ENCODE measurements around the gene CANT1. TPM values are rescaled to one million over a fixed set of nuclear protein-coding genes. Genes with fewer than 3 reads are reported as not detected.

CANT1 gene
- total RNA-seq, 1 donor from 2014 or later = 72.1 TPM

GRCh38 chr17:78952706-78953105, 56.9 kb downstream of the CANT1 start:
- FAIRE-seq (no peak), DNase-seq (ENCODE audit: low read depth) (no peak)
- Histone ChIP-seq H3K36me3 (ENCODE audit: insufficient read depth, low read length) (no peaks in the 10 kb centered on the region), H2AFZ (ENCODE audit: low read depth, low read length) (no peak overlapping the region), H3K4me3 (ENCODE audit: insufficient read depth, low read depth, low read length) (no peak overlapping the region), H3K27ac (ENCODE audit: low read depth, low read length) (no peak overlapping the region), H3K27me3 (ENCODE audit: insufficient read depth, low read length) (no peaks in the 10 kb centered on the region), H3K4me1 (ENCODE audit: insufficient read depth, low read length) (peaks cover 29% of the 10 kb centered on the region), H3K4me2 (ENCODE audit: low read length) (no peak overlapping the region), H3K9me3 (ENCODE audit: insufficient read depth, low read depth, low read length) (peaks cover 13% of the 10 kb centered on the region), H3K79me2 (ENCODE audit: insufficient read depth, low read length) (no peaks in the 10 kb centered on the region), H3K9ac (ENCODE audit: low read length) (no peak overlapping the region), H4K20me1 (ENCODE audit: insufficient read depth, low read length) (no peaks in the 10 kb centered on the region)
- no peak for TF ChIP-seq CTCF (IDR thresholded peaks at IDR 0.05; ENCODE audit: insufficient read depth, low read depth, low read length)
- TF ChIP-seq EZH2 (IDR thresholded peaks at IDR 0.05; ENCODE audit: insufficient read depth, low read length) = no peak
- Mint-ChIP-seq H3K27ac (ENCODE audit: unreplicated experiment) (no peak overlapping the region), H3K4me3 (ENCODE audit: unreplicated experiment) (no peak overlapping the region), H3K27me3 (ENCODE audit: low read depth, unreplicated experiment) (peaks cover 20% of the 10 kb centered on the region), H3K9me3 (ENCODE audit: unreplicated experiment) (peaks cover 5% of the 10 kb centered on the region), H3K36me3 (ENCODE audit: low read depth, unreplicated experiment) (peaks cover 2% of the 10 kb centered on the region), H3K4me1 (ENCODE audit: low read depth, unreplicated experiment) (no peaks in the 10 kb centered on the region)

- Histone ChIP-seq H2AFZ (ENCODE audit: low read depth, low read length) (peak overlapping the region; percentile 10), H3K4me2 (ENCODE audit: low read length) (no peak overlapping the region)
- H3K9me3 Mint-ChIP-seq (ENCODE audit: unreplicated experiment) = peaks cover 5% of the 10 kb centered on the region
Observed at GRCh38 chr17:78951967-78952551, 57.5 kb downstream of the CANT1 start.

More at GRCh38 chr17:78951967-78952551, 57.5 kb downstream of the CANT1 start:
- Histone ChIP-seq H3K4me3 (ENCODE audit: insufficient read depth, low read depth, low read length) (no peak overlapping the region), H4K20me1 (ENCODE audit: insufficient read depth, low read length) (no peaks in the 10 kb centered on the region), H3K4me1 (ENCODE audit: insufficient read depth, low read length) (peaks cover 28% of the 10 kb centered on the region), H3K9me3 (ENCODE audit: insufficient read depth, low read depth, low read length) (peaks cover 13% of the 10 kb centered on the region), H3K27me3 (ENCODE audit: insufficient read depth, low read length) (no peaks in the 10 kb centered on the region), H3K9ac (ENCODE audit: low read length) (no peak overlapping the region), H3K79me2 (ENCODE audit: insufficient read depth, low read length) (no peaks in the 10 kb centered on the region), H3K36me3 (ENCODE audit: insufficient read depth, low read length) (no peaks in the 10 kb centered on the region), H3K27ac (ENCODE audit: low read depth, low read length) (no peak overlapping the region)
- no peaks in the 10 kb centered on the region for H3K4me1 Mint-ChIP-seq (ENCODE audit: low read depth, unreplicated experiment)
- no peak for DNase-seq (ENCODE audit: low read depth)
- peaks cover 20% of the 10 kb centered on the region for H3K27me3 Mint-ChIP-seq (ENCODE audit: low read depth, unreplicated experiment)
- TF ChIP-seq EZH2 (IDR thresholded peaks at IDR 0.05; ENCODE audit: insufficient read depth, low read length) = no peak
- no peak for TF ChIP-seq CTCF (IDR thresholded peaks at IDR 0.05; ENCODE audit: insufficient read depth, low read depth, low read length)
- H3K36me3 Mint-ChIP-seq (ENCODE audit: low read depth, unreplicated experiment) = peaks cover 2% of the 10 kb centered on the region
- FAIRE-seq = no peak
- H3K4me3 Mint-ChIP-seq (ENCODE audit: unreplicated experiment) = no peak overlapping the region
- no peak overlapping the region for H3K27ac Mint-ChIP-seq (ENCODE audit: unreplicated experiment)

All from astrocyte (in vitro differentiated cells and primary cell).